Measurements from ENCODE around the gene MAPT. TPM values are rescaled to one million over a fixed set of nuclear protein-coding genes. Genes with fewer than 3 reads are reported as not detected.

Gene MAPT
- total RNA-seq, 2 experiments from 2014 or later, result 1.3 to 1.4 TPM

GRCh38 chr17:46032909-46033308, 138.6 kb downstream of the MAPT start:
- intact Hi-C loops (cut with micrococcal nuclease), result no loop called here
- H3K36me3 Mint-ChIP-seq (ENCODE audit: low read depth), result peaks cover 48% of the 10 kb centered on the region
- ChIA-PET CTCF (interaction anchor here (0.8 to 4.6 kb wide), 4 partner anchors 10 to 180 kb away, joined by 3 to 30 read pairs (median 4); no protein-coding TSS in a partner anchor), POLR2A (interaction anchor here (0.6 to 1.4 kb wide), 3 partner anchors 11 to 164 kb away, joined by 3 to 4 read pairs (median 3); no protein-coding TSS in a partner anchor)
- no peak for TF ChIP-seq CTCF (IDR thresholded peaks at IDR 0.05)
- H3K27ac Mint-ChIP-seq, result no peak overlapping the region
- DNase-seq (no peak), ATAC-seq (no peak)
- no peaks in the 10 kb centered on the region for H3K9me3 Mint-ChIP-seq
- peaks cover 24% of the 10 kb centered on the region for H3K4me1 Mint-ChIP-seq (ENCODE audit: low read depth)
- H3K4me3 Mint-ChIP-seq, result no peak overlapping the region
- no peaks in the 10 kb centered on the region for H3K27me3 Mint-ChIP-seq

- H3K9me3 Mint-ChIP-seq, result no peaks in the 10 kb centered on the region
- H3K27ac Mint-ChIP-seq, result no peak overlapping the region
- no peak for DNase-seq
- TF ChIP-seq CTCF (IDR thresholded peaks at IDR 0.05), result no peak
- no peak overlapping the region for H3K4me3 Mint-ChIP-seq
- intact Hi-C loops (cut with micrococcal nuclease), result no loop called here
- ATAC-seq, result no peak
- H3K27me3 Mint-ChIP-seq, result no peaks in the 10 kb centered on the region
- CTCF ChIA-PET, result interaction anchor here (1.1 to 4.6 kb wide), 4 partner anchors 9 to 86 kb away, joined by 3 to 30 read pairs (median 4); no protein-coding TSS in a partner anchor
- H3K36me3 Mint-ChIP-seq (ENCODE audit: low read depth), result peaks cover 53% of the 10 kb centered on the region
- peaks cover 21% of the 10 kb centered on the region for H3K4me1 Mint-ChIP-seq (ENCODE audit: low read depth)
- POLR2A ChIA-PET, result interaction anchor here (0.6 to 1.4 kb wide), 4 partner anchors 10 to 163 kb away, joined by 3 to 4 read pairs (median 3); no protein-coding TSS in a partner anchor
These were observed 139.0 kb downstream of the MAPT start for GRCh38 chr17:46033392-46033791.

GRCh38 chr17:46035112-46035818, 140.9 kb downstream of the MAPT start:
- no peaks in the 10 kb centered on the region for H3K9me3 Mint-ChIP-seq
- H3K4me3 Mint-ChIP-seq, result no peak overlapping the region
- H3K27me3 Mint-ChIP-seq, result no peaks in the 10 kb centered on the region
- H3K4me1 Mint-ChIP-seq (ENCODE audit: low read depth), result peaks cover 15% of the 10 kb centered on the region
- peak; percentile 60 for ATAC-seq
- ChIA-PET CTCF (interaction anchor here (1.0 to 4.6 kb wide), 3 partner anchors 9 to 178 kb away, joined by 3 to 30 read pairs (median 3); no protein-coding TSS in a partner anchor), POLR2A (no interaction called here)
- intact Hi-C loops (cut with micrococcal nuclease), result no loop called here
- peaks cover 54% of the 10 kb centered on the region for H3K36me3 Mint-ChIP-seq (ENCODE audit: low read depth)
- DNase-seq, result peak; percentile 58
- TF ChIP-seq CTCF (IDR thresholded peaks at IDR 0.05), result no peak
- H3K27ac Mint-ChIP-seq, result peak overlapping the region; percentile 37

- TF ChIP-seq CTCF (IDR thresholded peaks at IDR 0.05), result no peak
- CTCF ChIA-PET, result interaction anchor here (4.6 kb wide), 1 partner anchor 8 kb away, joined by 30 read pairs; no protein-coding TSS in a partner anchor
- Mint-ChIP-seq H3K27me3 (no peaks in the 10 kb centered on the region), H3K9me3 (no peaks in the 10 kb centered on the region), H3K36me3 (ENCODE audit: low read depth) (peaks cover 48% of the 10 kb centered on the region), H3K4me3 (no peak overlapping the region), H3K4me1 (ENCODE audit: low read depth) (peaks cover 15% of the 10 kb centered on the region), H3K27ac (peak overlapping the region; percentile 49)
- POLR2A ChIA-PET, result interaction anchor here (0.6 kb wide), 2 partner anchors 46 to 141 kb away, joined by 3 to 4 read pairs; no protein-coding TSS in a partner anchor
- no peak for ATAC-seq
- DNase-seq, result no peak
- intact Hi-C loops (cut with micrococcal nuclease), result no loop called here
These were observed 142.1 kb downstream of the MAPT start for GRCh38 chr17:46036491-46036890.

Measured in activated CD8-positive, alpha-beta T cell treated with anti-CD3 and anti-CD28 coated beads for 36 hours (primary cell).